ENCODE data around the gene ZFP62. TPM values are rescaled to one million over a fixed set of nuclear protein-coding genes. Genes with fewer than 3 reads are reported as not detected.

ZFP62 gene
- total RNA-seq, 2 experiments from 2014 or later = 22.6 to 24.9 TPM

DNA sequence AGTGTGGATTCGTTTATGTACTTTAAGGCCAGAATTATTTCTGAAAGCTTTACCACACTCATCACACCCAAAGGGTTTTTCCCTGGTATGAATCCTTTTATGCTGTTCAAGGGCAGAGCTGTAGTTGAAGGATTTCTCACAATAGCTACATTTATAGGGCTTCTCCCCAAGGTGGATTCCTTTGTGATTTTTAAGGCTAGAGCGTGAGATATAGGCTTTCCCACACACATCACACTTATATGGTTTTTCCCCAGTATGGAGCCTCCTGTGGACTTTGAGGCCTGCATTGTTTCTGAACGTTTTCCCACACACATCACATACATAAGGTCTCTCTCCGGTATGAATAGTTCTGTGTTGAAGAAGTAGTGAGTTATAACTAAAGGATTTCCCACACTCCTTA is 11.2 kb downstream of the ZFP62 start:
- Mint-ChIP-seq H3K4me1 (ENCODE audit: low read depth) (peaks cover 8% of the 10 kb centered on the region), H3K36me3 (ENCODE audit: low read depth) (peaks cover 92% of the 10 kb centered on the region), H3K4me3 (no peak overlapping the region), H3K27ac (no peak overlapping the region), H3K27me3 (no peaks in the 10 kb centered on the region), H3K9me3 (peaks cover 6% of the 10 kb centered on the region)
- Histone ChIP-seq H3K27ac (ENCODE audit: low read depth in 1 of 2, low read length in 2 of 2) (no peak overlapping the region), H3K9me3 (ENCODE audit: control insufficient read depth in 1 of 2, insufficient read depth in 1 of 2, low read length in 2 of 2) (peaks cover 8 to 19% of the 10 kb centered on the region in 2 experiments), H3K4me1 (ENCODE audit: insufficient read depth, low read length) (no peaks in the 10 kb centered on the region), H3K36me3 (ENCODE audit: insufficient read depth, low read length) (peaks cover 37% of the 10 kb centered on the region), H3K27me3 (ENCODE audit: control insufficient read depth in 1 of 2, insufficient read depth in 2 of 2, low read length in 2 of 2) (no peaks in the 10 kb centered on the region), H3K4me3 (ENCODE audit: low read length) (no peak overlapping the region)
- ChIA-PET CTCF (no interaction called here), POLR2A (interaction anchor here (0.6 to 1.7 kb wide), 3 partner anchors 18 to 25 kb away, joined by 3 to 6 read pairs (median 4); no protein-coding TSS in a partner anchor)
- ATAC-seq (ENCODE audit: poor library complexity) = no peak
- TF ChIP-seq, protein P1, sequence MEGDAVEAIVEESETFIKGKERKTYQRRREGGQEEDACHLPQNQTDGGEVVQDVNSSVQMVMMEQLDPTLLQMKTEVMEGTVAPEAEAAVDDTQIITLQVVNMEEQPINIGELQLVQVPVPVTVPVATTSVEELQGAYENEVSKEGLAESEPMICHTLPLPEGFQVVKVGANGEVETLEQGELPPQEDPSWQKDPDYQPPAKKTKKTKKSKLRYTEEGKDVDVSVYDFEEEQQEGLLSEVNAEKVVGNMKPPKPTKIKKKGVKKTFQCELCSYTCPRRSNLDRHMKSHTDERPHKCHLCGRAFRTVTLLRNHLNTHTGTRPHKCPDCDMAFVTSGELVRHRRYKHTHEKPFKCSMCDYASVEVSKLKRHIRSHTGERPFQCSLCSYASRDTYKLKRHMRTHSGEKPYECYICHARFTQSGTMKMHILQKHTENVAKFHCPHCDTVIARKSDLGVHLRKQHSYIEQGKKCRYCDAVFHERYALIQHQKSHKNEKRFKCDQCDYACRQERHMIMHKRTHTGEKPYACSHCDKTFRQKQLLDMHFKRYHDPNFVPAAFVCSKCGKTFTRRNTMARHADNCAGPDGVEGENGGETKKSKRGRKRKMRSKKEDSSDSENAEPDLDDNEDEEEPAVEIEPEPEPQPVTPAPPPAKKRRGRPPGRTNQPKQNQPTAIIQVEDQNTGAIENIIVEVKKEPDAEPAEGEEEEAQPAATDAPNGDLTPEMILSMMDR (IDR thresholded peaks at IDR 0.05) = no peak
- intact Hi-C loops (cut with DNase I, micrococcal nuclease) = no loop called here
- no peak for DNase-seq

DNA sequence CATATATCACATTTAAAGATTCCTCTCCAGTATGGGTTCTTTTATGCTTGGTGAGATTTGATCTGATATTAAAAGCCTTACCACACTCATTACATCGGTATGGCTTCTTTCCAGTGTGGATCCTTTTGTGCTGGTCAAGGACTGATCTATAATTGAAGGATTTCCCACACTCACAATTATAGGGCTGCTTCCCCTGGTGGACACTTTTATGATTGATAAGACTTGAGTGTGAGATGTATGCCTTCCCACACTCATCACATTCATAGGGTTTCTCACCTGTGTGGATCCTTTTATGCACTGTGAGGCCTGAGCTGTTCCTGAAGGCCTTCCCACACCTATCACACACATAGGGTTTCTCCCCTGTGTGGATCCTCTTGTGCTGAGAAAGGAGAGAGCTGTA is 12.2 kb downstream of the ZFP62 start:
- CTCF ChIA-PET = no interaction called here
- H3K9me3 Mint-ChIP-seq = peaks cover 6% of the 10 kb centered on the region
- POLR2A ChIA-PET = interaction anchor here (0.6 to 2.3 kb wide), 2 partner anchors 18 to 89 kb away, joined by 3 to 10 read pairs; no protein-coding TSS in a partner anchor

DNA sequence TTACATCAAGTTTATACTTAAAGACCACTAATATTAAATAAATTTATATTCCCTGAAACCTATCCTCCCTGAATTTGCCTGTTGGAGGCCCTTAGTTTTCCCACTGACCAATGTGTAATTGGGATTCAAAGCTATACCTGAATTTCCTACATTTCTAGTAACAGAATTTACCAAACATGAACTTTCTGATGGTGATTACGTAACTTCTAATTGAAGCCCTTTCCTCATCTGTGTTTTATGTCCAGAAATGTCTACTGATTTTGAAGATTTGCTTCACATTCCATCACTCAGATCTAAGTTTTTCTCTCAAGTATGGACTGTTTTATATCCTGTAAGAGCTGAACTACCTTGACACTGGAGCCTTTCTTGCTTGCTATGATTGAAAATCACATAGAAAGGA is 12.8 kb downstream of the ZFP62 start:
- no peak overlapping the region for H3K27ac Mint-ChIP-seq
- ATAC-seq (ENCODE audit: poor library complexity) (no peak), DNase-seq (no peak)
- Histone ChIP-seq H3K4me3 (ENCODE audit: low read length) (no peak overlapping the region), H3K27me3 (ENCODE audit: control insufficient read depth in 1 of 2, insufficient read depth in 2 of 2, low read length in 2 of 2) (no peaks in the 10 kb centered on the region), H3K4me1 (ENCODE audit: insufficient read depth, low read length) (no peaks in the 10 kb centered on the region), H3K27ac (ENCODE audit: low read depth in 1 of 2, low read length in 2 of 2) (no peak overlapping the region), H3K36me3 (ENCODE audit: insufficient read depth, low read length) (peaks cover 31% of the 10 kb centered on the region), H3K9me3 (ENCODE audit: control insufficient read depth in 1 of 2, insufficient read depth in 1 of 2, low read length in 2 of 2) (peaks cover 8 to 19% of the 10 kb centered on the region in 2 experiments)
- TF ChIP-seq, protein P1 (IDR thresholded peaks at IDR 0.05) = no peak
- no peak overlapping the region for H3K4me3 Mint-ChIP-seq
- CTCF ChIA-PET = no interaction called here
- H3K9me3 Mint-ChIP-seq = peaks cover 6% of the 10 kb centered on the region
- POLR2A ChIA-PET = interaction anchor here (0.6 to 2.3 kb wide), 2 partner anchors 17 to 90 kb away, joined by 3 to 10 read pairs; no protein-coding TSS in a partner anchor
- H3K4me1 Mint-ChIP-seq (ENCODE audit: low read depth) = peaks cover 8% of the 10 kb centered on the region
- no peaks in the 10 kb centered on the region for H3K27me3 Mint-ChIP-seq
- intact Hi-C loops (cut with DNase I, micrococcal nuclease) = no loop called here
- H3K36me3 Mint-ChIP-seq (ENCODE audit: low read depth) = peaks cover 76% of the 10 kb centered on the region

More for the DNA sequence above, 12.2 kb downstream of the ZFP62 start:
- H3K4me1 Mint-ChIP-seq (ENCODE audit: low read depth) = peaks cover 8% of the 10 kb centered on the region
- H3K27ac Mint-ChIP-seq = no peak overlapping the region
- Histone ChIP-seq H3K9me3 (ENCODE audit: control insufficient read depth in 1 of 2, insufficient read depth in 1 of 2, low read length in 2 of 2) (peaks cover 8 to 19% of the 10 kb centered on the region in 2 experiments), H3K4me1 (ENCODE audit: insufficient read depth, low read length) (no peaks in the 10 kb centered on the region), H3K4me3 (ENCODE audit: low read length) (no peak overlapping the region), H3K27me3 (ENCODE audit: control insufficient read depth in 1 of 2, insufficient read depth in 2 of 2, low read length in 2 of 2) (no peaks in the 10 kb centered on the region), H3K27ac (ENCODE audit: low read depth in 1 of 2, low read length in 2 of 2) (no peak overlapping the region), H3K36me3 (ENCODE audit: insufficient read depth, low read length) (peaks cover 31% of the 10 kb centered on the region)
- intact Hi-C loops (cut with DNase I, micrococcal nuclease) = no loop called here
- ATAC-seq (ENCODE audit: poor library complexity) = no peak
- H3K27me3 Mint-ChIP-seq = no peaks in the 10 kb centered on the region
- H3K36me3 Mint-ChIP-seq (ENCODE audit: low read depth) = peaks cover 82% of the 10 kb centered on the region
- no peak overlapping the region for H3K4me3 Mint-ChIP-seq
- DNase-seq = no peak
- TF ChIP-seq, protein P1 (IDR thresholded peaks at IDR 0.05) = no peak

Measured in CD4-positive, alpha-beta T cell (primary cell).